Measurements from ENCODE around the gene AIF1L. TPM values are rescaled to one million over a fixed set of nuclear protein-coding genes. Genes with fewer than 3 reads are reported as not detected.

The AIF1L gene
- total RNA-seq, 4 donors from 2014 or later: 42.9 to 55.9 (median 50.0) TPM

DNA sequence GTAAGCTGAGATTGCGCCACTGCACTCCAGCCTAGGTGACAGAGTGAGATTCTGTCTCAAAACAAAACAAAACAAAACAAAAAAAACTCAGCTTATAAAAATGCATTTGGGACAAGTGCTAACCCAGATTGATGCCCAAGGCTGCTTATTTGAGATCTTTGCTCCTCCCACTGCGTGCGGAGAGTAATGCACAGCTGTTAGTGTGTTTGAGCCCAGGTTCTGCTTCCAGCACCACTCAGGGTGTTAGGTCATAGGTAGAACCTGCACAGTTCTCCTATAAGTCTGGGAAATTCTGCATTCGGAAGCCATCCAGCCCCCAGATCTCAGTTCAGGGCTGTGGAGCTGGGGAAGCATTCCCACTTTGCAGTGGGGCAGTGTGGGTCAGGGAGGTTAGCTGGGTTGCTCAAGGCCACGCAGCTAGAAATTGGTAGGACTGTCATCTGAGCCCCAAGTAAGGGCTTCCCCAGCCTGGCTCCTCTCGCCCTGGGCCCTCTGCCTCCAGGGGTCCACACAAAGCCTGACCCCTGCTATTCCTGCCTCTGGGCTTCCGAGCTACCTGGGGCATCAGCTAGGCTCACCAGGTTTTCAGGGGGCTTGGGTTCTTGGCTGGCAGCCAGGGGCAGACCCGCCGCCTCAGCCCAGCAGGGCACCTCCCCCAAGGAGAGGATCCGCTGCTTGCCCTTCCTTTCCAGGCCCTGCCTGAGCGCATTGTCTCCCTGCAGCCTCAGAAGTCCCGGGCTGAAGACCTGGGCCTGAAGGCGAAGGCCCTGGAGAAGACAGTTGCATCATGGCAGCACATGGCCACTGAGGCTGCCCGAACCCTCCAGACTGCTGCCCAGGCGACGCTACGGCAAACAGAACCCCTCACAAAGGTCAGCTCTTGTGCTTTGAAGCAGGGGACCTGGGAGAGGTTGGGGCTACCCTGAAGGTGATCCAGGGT, 17.6 kb upstream of the AIF1L start:
- no peak for DNase-seq (ENCODE audit: low spot score in 2 of 2)
- Histone ChIP-seq H3K9me3 (no peaks in the 10 kb centered on the region), H3K4me3 (no peak overlapping the region), H3K27me3 (no peaks in the 10 kb centered on the region), H3K27ac (no peak overlapping the region), H3K4me1 (no peaks in the 10 kb centered on the region), H3K36me3 (no peaks in the 10 kb centered on the region)
- 87% methylated on average over 14 to 16 of the region's 17 CpGs for WGBS, 2 donors
- TF ChIP-seq CTCF (IDR thresholded peaks at IDR 0.05): no peak
- TF ChIP-seq EP300 (IDR thresholded peaks at IDR 0.05): no peak
- no peak for TF ChIP-seq POLR2A (IDR thresholded peaks at IDR 0.05)

- Histone ChIP-seq H3K36me3 (no peaks in the 10 kb centered on the region), H3K4me1 (no peaks in the 10 kb centered on the region), H3K27me3 (no peaks in the 10 kb centered on the region), H3K4me3 (no peak overlapping the region), H3K9me3 (no peaks in the 10 kb centered on the region), H3K27ac (no peak overlapping the region)
- WGBS, 2 donors: 68 to 69% methylated on average over 9 of the region's 9 CpGs
- TF ChIP-seq EP300 (IDR thresholded peaks at IDR 0.05): no peak
- no peak for TF ChIP-seq POLR2A (IDR thresholded peaks at IDR 0.05)
- no peak for TF ChIP-seq CTCF (IDR thresholded peaks at IDR 0.05)
- no peak for DNase-seq (ENCODE audit: low spot score in 2 of 2)
Observed at GRCh38 chr9:131080589-131080988, 15.7 kb upstream of the AIF1L start.

GRCh38 chr9:131081868-131082267, 14.5 kb upstream of the AIF1L start:
- TF ChIP-seq CTCF (IDR thresholded peaks at IDR 0.05) (no peak), POLR2A (IDR thresholded peaks at IDR 0.05) (no peak), EP300 (IDR thresholded peaks at IDR 0.05) (no peak)
- no peaks in the 10 kb centered on the region for H3K27me3 ChIP-seq
- no peaks in the 10 kb centered on the region for H3K9me3 ChIP-seq
- no peak for DNase-seq (ENCODE audit: low spot score in 2 of 2)
- no peaks in the 10 kb centered on the region for H3K36me3 ChIP-seq
- WGBS, 2 donors: 95% methylated on average over 5 to 8 of the region's 9 CpGs
- H3K4me3 ChIP-seq: no peak overlapping the region
- no peaks in the 10 kb centered on the region for H3K4me1 ChIP-seq
- H3K27ac ChIP-seq: no peak overlapping the region

GRCh38 chr9:131082774-131083512, 13.4 kb upstream of the AIF1L start:
- no peak for DNase-seq (ENCODE audit: low spot score in 2 of 2)
- Histone ChIP-seq H3K27me3 (no peaks in the 10 kb centered on the region), H3K9me3 (no peaks in the 10 kb centered on the region), H3K4me3 (no peak overlapping the region), H3K4me1 (no peaks in the 10 kb centered on the region), H3K27ac (no peak overlapping the region), H3K36me3 (no peaks in the 10 kb centered on the region)
- 61 to 64% methylated on average over 11 of the region's 11 CpGs for WGBS, 2 donors
- TF ChIP-seq EP300 (IDR thresholded peaks at IDR 0.05): no peak
- no peak for TF ChIP-seq CTCF (IDR thresholded peaks at IDR 0.05)
- TF ChIP-seq POLR2A (IDR thresholded peaks at IDR 0.05): no peak
